ENCODE data around the gene NRTN.

- TF ChIP-seq CTCF (IDR thresholded peaks at IDR 0.05), result no peak
- no peak for TF ChIP-seq POLR2A (IDR thresholded peaks at IDR 0.05)
Measured at GRCh38 chr19:5825178-5825577, 20.3 kb downstream of the NRTN start.

All from breast epithelium (tissue), 3 donors.